ENCODE measurements around the gene MBP. TPM values are rescaled to one million over a fixed set of nuclear protein-coding genes. Genes with fewer than 3 reads are reported as not detected.

MBP gene
- total and polyA plus RNA-seq, 2 donors (not counting 1 experiment from before 2014, with no cell fraction given): 2.3 to 3.6 TPM

GRCh38 chr18:77098029-77098428 is 34.6 kb downstream of the MBP start:
- Histone ChIP-seq H3K79me2 (ENCODE audit: control insufficient read depth, insufficient read depth, low read length) (no peaks in the 10 kb centered on the region), H3K9ac (ENCODE audit: insufficient read depth, low read length) (no peak overlapping the region), H3K27ac (ENCODE audit: insufficient read depth, low read length) (peak overlapping the region; percentile 58), H2AFZ (ENCODE audit: low read length) (peak overlapping the region; percentile 79), H3K9me3 (ENCODE audit: control insufficient read depth, insufficient read depth, low read depth, low read length) (no peaks in the 10 kb centered on the region), H3K4me2 (ENCODE audit: extremely low read depth, insufficient read depth, low read length) (peak overlapping the region; percentile 85), H3K4me3 (replicated peaks in 1 of 4; ENCODE audit: control extremely low read depth in 1 of 4, insufficient read depth in 1 of 4, low read depth in 3 of 4, low read length in 4 of 4) (peak overlapping the region in 1 of 4 experiments; percentile 30), H3K27me3 (ENCODE audit: control insufficient read depth, insufficient read depth, low read length) (no peaks in the 10 kb centered on the region), H4K20me1 (ENCODE audit: control insufficient read depth, extremely low read depth, insufficient read depth, low read length) (no peaks in the 10 kb centered on the region), H3K4me1 (ENCODE audit: control insufficient read depth, extremely low read depth, insufficient read depth, low read length) (peaks cover 28% of the 10 kb centered on the region), H3K36me3 (ENCODE audit: control insufficient read depth, insufficient read depth, low read length) (no peaks in the 10 kb centered on the region)
- DNase-seq (ENCODE audit: low read depth in 2 of 2): peak; percentile 57 to 87
- TF ChIP-seq CTCF (conservative IDR thresholded peaks at IDR 0.05 in 1 of 2, IDR thresholded peaks at IDR 0.05 in 1 of 2; ENCODE audit: low read depth in 1 of 2, low read length in 2 of 2) (no peak), EZH2 (IDR thresholded peaks at IDR 0.05; ENCODE audit: low read length, missing control alignments) (no peak)

- Histone ChIP-seq H4K20me1 (ENCODE audit: control insufficient read depth, extremely low read depth, insufficient read depth, low read length) (no peaks in the 10 kb centered on the region), H3K4me3 (replicated peaks in 1 of 4; ENCODE audit: control extremely low read depth in 1 of 4, insufficient read depth in 1 of 4, low read depth in 3 of 4, low read length in 4 of 4) (no peak overlapping the region), H3K9me3 (ENCODE audit: control insufficient read depth, insufficient read depth, low read depth, low read length) (no peaks in the 10 kb centered on the region), H3K79me2 (ENCODE audit: control insufficient read depth, insufficient read depth, low read length) (no peaks in the 10 kb centered on the region), H3K4me2 (ENCODE audit: extremely low read depth, insufficient read depth, low read length) (no peak overlapping the region), H2AFZ (ENCODE audit: low read length) (no peak overlapping the region), H3K36me3 (ENCODE audit: control insufficient read depth, insufficient read depth, low read length) (no peaks in the 10 kb centered on the region), H3K27ac (ENCODE audit: insufficient read depth, low read length) (no peak overlapping the region), H3K4me1 (ENCODE audit: control insufficient read depth, extremely low read depth, insufficient read depth, low read length) (peaks cover 23% of the 10 kb centered on the region), H3K9ac (ENCODE audit: insufficient read depth, low read length) (no peak overlapping the region), H3K27me3 (ENCODE audit: control insufficient read depth, insufficient read depth, low read length) (no peaks in the 10 kb centered on the region)
- TF ChIP-seq CTCF (conservative IDR thresholded peaks at IDR 0.05 in 1 of 2, IDR thresholded peaks at IDR 0.05 in 1 of 2; ENCODE audit: low read depth in 1 of 2, low read length in 2 of 2) (no peak), EZH2 (IDR thresholded peaks at IDR 0.05; ENCODE audit: low read length, missing control alignments) (no peak)
- no peak for DNase-seq (ENCODE audit: low read depth in 2 of 2)
Observed at GRCh38 chr18:77096936-77097886, 35.4 kb downstream of the MBP start.

- Histone ChIP-seq H3K4me2 (ENCODE audit: extremely low read depth, insufficient read depth, low read length) (no peak overlapping the region), H3K36me3 (ENCODE audit: control insufficient read depth, insufficient read depth, low read length) (no peaks in the 10 kb centered on the region), H3K27ac (ENCODE audit: insufficient read depth, low read length) (no peak overlapping the region), H3K9ac (ENCODE audit: insufficient read depth, low read length) (no peak overlapping the region), H3K4me1 (ENCODE audit: control insufficient read depth, extremely low read depth, insufficient read depth, low read length) (peaks cover 12% of the 10 kb centered on the region), H3K27me3 (ENCODE audit: control insufficient read depth, insufficient read depth, low read length) (no peaks in the 10 kb centered on the region), H4K20me1 (ENCODE audit: control insufficient read depth, extremely low read depth, insufficient read depth, low read length) (no peaks in the 10 kb centered on the region), H2AFZ (ENCODE audit: low read length) (no peak overlapping the region), H3K79me2 (ENCODE audit: control insufficient read depth, insufficient read depth, low read length) (no peaks in the 10 kb centered on the region), H3K9me3 (ENCODE audit: control insufficient read depth, insufficient read depth, low read depth, low read length) (no peaks in the 10 kb centered on the region), H3K4me3 (replicated peaks in 1 of 4; ENCODE audit: control extremely low read depth in 1 of 4, insufficient read depth in 1 of 4, low read depth in 3 of 4, low read length in 4 of 4) (no peak overlapping the region)
- TF ChIP-seq CTCF (conservative IDR thresholded peaks at IDR 0.05 in 1 of 2, IDR thresholded peaks at IDR 0.05 in 1 of 2; ENCODE audit: low read depth in 1 of 2, low read length in 2 of 2): no peak
- no peak for TF ChIP-seq EZH2 (IDR thresholded peaks at IDR 0.05; ENCODE audit: low read length, missing control alignments)
- DNase-seq (ENCODE audit: low read depth in 2 of 2): peak in 1 of 2 donors; percentile 44
Observed at GRCh38 chr18:77095391-77096371, 36.9 kb downstream of the MBP start.
